HuH-7 (cell line): Measurements from ENCODE around the gene PCGF2.

ENCODE experiments used
- DNase-seq: peaks from one replicate; pipeline ENCODE4 v3.0.0; 2011; ENCODE audit warnings: low spot score

The PCGF2 gene

GRCh38 chr17:38719289-38719942 is 28.7 kb downstream of the PCGF2 start:
- DNase-seq = no peak

- DNase-seq = no peak
These were observed 30.9 kb downstream of the PCGF2 start for GRCh38 chr17:38717139-38717745.

- DNase-seq = no peak
These were observed 31.6 kb downstream of the PCGF2 start for GRCh38 chr17:38716368-38717005.

- no peak for DNase-seq
These were observed 32.8 kb downstream of the PCGF2 start for GRCh38 chr17:38715216-38715943.

GRCh38 chr17:38713456-38714075 is 34.6 kb downstream of the PCGF2 start:
- no peak for DNase-seq

- DNase-seq = no peak
These were observed 35.5 kb downstream of the PCGF2 start for GRCh38 chr17:38712593-38712992.

GRCh38 chr17:38711792-38712571 is 36.2 kb downstream of the PCGF2 start:
- DNase-seq = no peak

GRCh38 chr17:38710985-38711384 is 37.2 kb downstream of the PCGF2 start:
- DNase-seq = no peak

- no peak for DNase-seq
These were observed 37.6 kb downstream of the PCGF2 start for GRCh38 chr17:38710604-38710962.

- no peak for DNase-seq
These were observed 38.1 kb downstream of the PCGF2 start for GRCh38 chr17:38709864-38710603.

- DNase-seq = no peak
These were observed 38.9 kb downstream of the PCGF2 start for GRCh38 chr17:38709104-38709820.

GRCh38 chr17:38707678-38708351 is 40.3 kb downstream of the PCGF2 start:
- no peak for DNase-seq

GRCh38 chr17:38706505-38707216 is 41.5 kb downstream of the PCGF2 start:
- no peak for DNase-seq

GRCh38 chr17:38705803-38706504 is 42.2 kb downstream of the PCGF2 start:
- peak; percentile 44 for DNase-seq

- DNase-seq = no peak
These were observed 42.7 kb downstream of the PCGF2 start for GRCh38 chr17:38705523-38705802.

- no peak for DNase-seq
These were observed 43.3 kb downstream of the PCGF2 start, which contains the start of gene MLLT6 for GRCh38 chr17:38704606-38705522. MLLT6 (plus strand) TSS chr17:38705273; CDS start chr17:38705633, 360 bp downstream.
